Measurements from ENCODE around the gene MAP4K4. TPM values are rescaled to one million over a fixed set of nuclear protein-coding genes. Genes with fewer than 3 reads are reported as not detected.

Gene MAP4K4
- total RNA-seq, 2 experiments from 2014 or later: 67.2 to 181 TPM

GRCh38 chr2:101806701-101807100 is 109.2 kb downstream of the MAP4K4 start:
- Histone ChIP-seq H3K36me3 (ENCODE audit: insufficient read depth, low read length) (peaks cover 18% of the 10 kb centered on the region), H2AFZ (ENCODE audit: low read length) (no peak overlapping the region), H3K27ac (ENCODE audit: low read depth, low read length, poor library complexity, severe bottlenecking) (peak overlapping the region; percentile 13), H3K4me2 (ENCODE audit: low read length) (no peak overlapping the region), H3K79me2 (ENCODE audit: insufficient read depth, low read depth, low read length) (peaks cover 40% of the 10 kb centered on the region), H4K20me1 (ENCODE audit: insufficient read depth, low read length) (0 out of 2 replicates have a peak, but pooled peaks cover 8% of the 10 kb centered on the region), H3K4me3 (ENCODE audit: low read depth, low read length, poor library complexity, severe bottlenecking) (no peak overlapping the region), H3K9me3 (ENCODE audit: low read length) (no peaks in the 10 kb centered on the region), H3K9me2 (ENCODE audit: insufficient read depth, low read length) (no peaks in the 10 kb centered on the region), H3K4me1 (ENCODE audit: insufficient read depth, low read length, poor library complexity, severe bottlenecking) (peaks cover 25% of the 10 kb centered on the region)
- intact Hi-C loops (cut with micrococcal nuclease; ENCODE audit: unreplicated experiment): no loop called here
- TF ChIP-seq EZH2phosphoT487 (IDR thresholded peaks at IDR 0.05; ENCODE audit: borderline replicate concordance, low read depth, low read length): no peak
- no peak for TF ChIP-seq CTCF (conservative IDR thresholded peaks at IDR 0.05; ENCODE audit: low read length)
- ChIA-PET POLR2A (interaction anchor here (0.6 to 1.0 kb wide), 3 partner anchors 10 to 49 kb away, joined by 3 read pairs; no protein-coding TSS in a partner anchor), CTCF (ENCODE audit: unreplicated experiment) (no interaction called here)
- DNase-seq (ENCODE audit: low spot score): no peak
- BruUV-seq (replicated peaks): no TSS peak

GRCh38 chr2:101807242-101807641 is 109.7 kb downstream of the MAP4K4 start:
- intact Hi-C loops (cut with micrococcal nuclease; ENCODE audit: unreplicated experiment): no loop called here
- Histone ChIP-seq H4K20me1 (ENCODE audit: insufficient read depth, low read length) (0 out of 2 replicates have a peak, but pooled peaks cover 8% of the 10 kb centered on the region), H3K9me2 (ENCODE audit: insufficient read depth, low read length) (no peaks in the 10 kb centered on the region), H3K79me2 (ENCODE audit: insufficient read depth, low read depth, low read length) (peaks cover 45% of the 10 kb centered on the region), H3K9me3 (ENCODE audit: low read length) (no peaks in the 10 kb centered on the region), H3K4me2 (ENCODE audit: low read length) (no peak overlapping the region), H3K27ac (ENCODE audit: low read depth, low read length, poor library complexity, severe bottlenecking) (no peak overlapping the region), H3K4me3 (ENCODE audit: low read depth, low read length, poor library complexity, severe bottlenecking) (no peak overlapping the region), H3K36me3 (ENCODE audit: insufficient read depth, low read length) (peaks cover 20% of the 10 kb centered on the region), H2AFZ (ENCODE audit: low read length) (no peak overlapping the region), H3K4me1 (ENCODE audit: insufficient read depth, low read length, poor library complexity, severe bottlenecking) (peaks cover 25% of the 10 kb centered on the region)
- TF ChIP-seq EZH2phosphoT487 (IDR thresholded peaks at IDR 0.05; ENCODE audit: borderline replicate concordance, low read depth, low read length) (no peak), CTCF (conservative IDR thresholded peaks at IDR 0.05; ENCODE audit: low read length) (no peak)
- ChIA-PET POLR2A (interaction anchor here (0.6 to 1.0 kb wide), 3 partner anchors 10 to 50 kb away, joined by 3 to 4 read pairs (median 3); no protein-coding TSS in a partner anchor), CTCF (ENCODE audit: unreplicated experiment) (no interaction called here)
- no TSS peak for BruUV-seq (replicated peaks)
- no peak for DNase-seq (ENCODE audit: low spot score)

- Histone ChIP-seq H3K4me2 (ENCODE audit: low read length) (no peak overlapping the region), H4K20me1 (ENCODE audit: insufficient read depth, low read length) (0 out of 2 replicates have a peak, but pooled peaks cover 8% of the 10 kb centered on the region), H3K36me3 (ENCODE audit: insufficient read depth, low read length) (peaks cover 23% of the 10 kb centered on the region), H2AFZ (ENCODE audit: low read length) (no peak overlapping the region), H3K27ac (ENCODE audit: low read depth, low read length, poor library complexity, severe bottlenecking) (no peak overlapping the region), H3K79me2 (ENCODE audit: insufficient read depth, low read depth, low read length) (peaks cover 45% of the 10 kb centered on the region), H3K9me3 (ENCODE audit: low read length) (no peaks in the 10 kb centered on the region), H3K9me2 (ENCODE audit: insufficient read depth, low read length) (no peaks in the 10 kb centered on the region), H3K4me1 (ENCODE audit: insufficient read depth, low read length, poor library complexity, severe bottlenecking) (peaks cover 25% of the 10 kb centered on the region), H3K4me3 (ENCODE audit: low read depth, low read length, poor library complexity, severe bottlenecking) (no peak overlapping the region)
- ChIA-PET CTCF (ENCODE audit: unreplicated experiment) (no interaction called here), POLR2A (interaction anchor here (0.6 to 0.9 kb wide), 3 partner anchors 10 to 66 kb away, joined by 3 to 5 read pairs (median 4); no protein-coding TSS in a partner anchor)
- intact Hi-C loops (cut with micrococcal nuclease; ENCODE audit: unreplicated experiment): no loop called here
- BruUV-seq (replicated peaks): no TSS peak
- TF ChIP-seq EZH2phosphoT487 (IDR thresholded peaks at IDR 0.05; ENCODE audit: borderline replicate concordance, low read depth, low read length) (no peak), CTCF (conservative IDR thresholded peaks at IDR 0.05; ENCODE audit: low read length) (no peak)
- no peak for DNase-seq (ENCODE audit: low spot score)
These were observed 110.6 kb downstream of the MAP4K4 start for GRCh38 chr2:101808006-101808562.
